Hepatocyte (in vitro differentiated cells): Measurements from ENCODE around the gene POLG2. TPM values are rescaled to one million over a fixed set of nuclear protein-coding genes. Genes with fewer than 3 reads are reported as not detected.
"Not testable (repeated sequence)": the region's sequence is repeated elsewhere in the genome, so short reads cannot be mapped to it uniquely, and the experiment has no call there.

ENCODE experiments used
- DNase-seq: peaks from one replicate; pipeline ENCODE4 v3.0.0-alpha.2; 2016; ENCODE audit warnings: low spot score
- H2AFZ ChIP-seq: fragments of 200-600 bp; sonication (generic); 2 replicates; pipeline ENCODE4 v1.6.0; 2016; ENCODE audit warnings: antibody characterized with exemption, mild to moderate bottlenecking
- H3K27ac ChIP-seq: fragments of 200-600 bp; sonication (generic); 2 replicates; pipeline ENCODE4 v1.5.1; 2016; ENCODE audit warnings: mild to moderate bottlenecking
- H3K27me3 ChIP-seq: fragments of 200-600 bp; sonication (generic); 2 replicates; pipeline ENCODE4 v1.6.1; 2016
- H3K36me3 ChIP-seq: fragments of 200-600 bp; sonication (generic); replicated peaks from 2 replicates; pipeline ENCODE4 v1.5.1; 2016; ENCODE audit warnings: low read depth; ENCODE audit not compliant: insufficient read depth
- H3K4me1 ChIP-seq: fragments of 200-600 bp; sonication (generic); 2 replicates; pipeline ENCODE4 v1.5.1; 2016; ENCODE audit warnings: mild to moderate bottlenecking, moderate library complexity; ENCODE audit not compliant: insufficient read depth
- H3K4me2 ChIP-seq: fragments of 200-600 bp; sonication (generic); 2 replicates; pipeline ENCODE4 v1.6.0; 2016
- H3K4me3 ChIP-seq: fragments of 200-600 bp; sonication (generic); 2 replicates; pipeline ENCODE4 v1.5.1; 2016; ENCODE audit warnings: mild to moderate bottlenecking
- H3K79me2 ChIP-seq: fragments of 200-600 bp; sonication (generic); 2 replicates; pipeline ENCODE4 v1.6.0; 2017; ENCODE audit warnings: mild to moderate bottlenecking
- H3K9me2 ChIP-seq: fragments of 200-600 bp; sonication (generic); replicated peaks from 2 replicates; pipeline ENCODE4 v1.6.0; 2017; ENCODE audit warnings: mild to moderate bottlenecking; ENCODE audit not compliant: insufficient read depth
- H3K9me3 ChIP-seq: fragments of 200-600 bp; sonication (generic); 2 replicates; pipeline ENCODE4 v1.5.1; 2016; ENCODE audit warnings: low read depth, mild to moderate bottlenecking
- H4K20me1 ChIP-seq: fragments of 200-600 bp; sonication (generic); 2 replicates; pipeline ENCODE4 v1.6.0; 2016; ENCODE audit warnings: mild to moderate bottlenecking; ENCODE audit not compliant: insufficient read depth, poor library complexity, severe bottlenecking
- CTCF ChIP-seq: fragments of 200-600 bp; sonication (generic); IDR thresholded peaks from 2 replicates; pipeline ENCODE4 v1.5.1; 2016; ENCODE audit warnings: antibody characterized with exemption, mild to moderate bottlenecking; ENCODE audit not compliant: poor library complexity
- EZH2 ChIP-seq: fragments of 200-600 bp; sonication (generic); IDR thresholded peaks from 2 replicates; pipeline ENCODE4 v1.6.1; 2016; ENCODE audit warnings: antibody characterized with exemption, mild to moderate bottlenecking, borderline replicate concordance
- EZH2phosphoT487 ChIP-seq: fragments of 200-600 bp; sonication (generic); IDR thresholded peaks from one replicate; pipeline ENCODE4 v1.6.1; 2018; ENCODE audit warnings: antibody characterized with exemption, mild to moderate bottlenecking, low read depth, moderate library complexity; ENCODE audit not compliant: unreplicated experiment, severe bottlenecking
- WGBS: methylation state at CpG from one replicate; pipeline ENCODE4 v1.1.6; 2016; ENCODE audit warnings: low lambda C conversion rate; ENCODE audit errors: missing lambda C conversion rate; 5-methylcytosine and 5-hydroxymethylcytosine counted together
- microRNA-seq: library from miRNA; unstranded; fragments of <30 nt; microRNA quantifications from one replicate; pipeline ENCODE4, GENCODE V29; 2017
- polyA plus RNA-seq: library from polyadenylated mRNA; unstranded; fragments of >200 nt; fragmentation: Nextera tagmentation; extraction: Ambion mirVana; gene quantifications from 2 replicates; pipeline ENCODE4 v1.2.1, GENCODE V29; 2016
- small RNA-seq: library from RNA; depleted of rRNA; stranded (forward); fragments of <200 nt; gene quantifications from one replicate; pipeline ENCODE3, GENCODE V24; 2014
- total RNA-seq: library from RNA; depleted of rRNA; stranded (reverse); fragments of >200 nt; gene quantifications from 2 replicates; pipeline ENCODE4 v1.2.3, GENCODE V29; 2014

POLG2 gene
- total and polyA plus RNA-seq, 2 experiments from 2014 or later, result 8.1 to 9.7 TPM

GRCh38 chr17:64431534-64431933 is 65.3 kb downstream of the POLG2 start:
- H3K4me2 ChIP-seq, result no peak overlapping the region
- H3K36me3 ChIP-seq, result no peaks in the 10 kb centered on the region
- TF ChIP-seq CTCF (no peak), EZH2 (no peak), EZH2phosphoT487 (no peak)
- H3K27me3 ChIP-seq, result no peaks in the 10 kb centered on the region
- H3K27ac ChIP-seq, result no peak overlapping the region
- DNase-seq, result no peak
- H3K79me2 ChIP-seq, result no peaks in the 10 kb centered on the region
- H4K20me1 ChIP-seq, result no peaks in the 10 kb centered on the region
- no peak overlapping the region for H3K4me3 ChIP-seq
- no peaks in the 10 kb centered on the region for H3K9me2 ChIP-seq
- H3K9me3 ChIP-seq, result no peaks in the 10 kb centered on the region
- no peaks in the 10 kb centered on the region for H3K4me1 ChIP-seq
- WGBS, result 85% methylated on average over 6 of the region's 6 CpGs
- no peak overlapping the region for H2AFZ ChIP-seq

- H3K4me3 ChIP-seq, DNase-seq, H3K9me3 ChIP-seq, H3K36me3 ChIP-seq, H2AFZ ChIP-seq, H4K20me1 ChIP-seq, H3K27ac ChIP-seq, H3K4me1 ChIP-seq, H3K79me2 ChIP-seq, H3K9me2 ChIP-seq, H3K27me3 ChIP-seq, H3K4me2 ChIP-seq: not testable (repeated sequence)
- 88% methylated on average over 2 of the region's 2 CpGs for whole genome bisulfite sequencing
Observed at GRCh38 chr17:64430036-64430435, 66.8 kb downstream of the POLG2 start.

GRCh38 chr17:64428406-64428805 is 68.4 kb downstream of the POLG2 start:
- Histone ChIP-seq H3K9me3 (no peaks in the 10 kb centered on the region), H3K4me1 (no peaks in the 10 kb centered on the region), H3K4me2 (no peak overlapping the region), H3K27ac (no peak overlapping the region), H2AFZ (no peak overlapping the region), H3K9me2 (no peaks in the 10 kb centered on the region), H3K79me2 (no peaks in the 10 kb centered on the region), H4K20me1 (no peaks in the 10 kb centered on the region), H3K27me3 (no peaks in the 10 kb centered on the region), H3K4me3 (no peak overlapping the region), H3K36me3 (no peaks in the 10 kb centered on the region)
- no peak for TF ChIP-seq EZH2phosphoT487
- DNase-seq, result no peak
- WGBS, result 88% methylated on average over 1 of the region's 1 CpG

Small RNA genes lying within 50 kb of the gene (microRNA-seq; reads per million reads assigned to microRNA genes)
- gene MIR3064, result 18.3 reads per million, percentile 37 among the genes with 10 or more reads in this experiment
- gene MIR5047, result not detected

Small RNA genes lying within 50 kb of the gene (small RNA-seq; reads per million reads assigned to genes)
- gene ATP5MFP4, result not detected

Other genes with a start within 250 kb of the POLG2 start
- gene TEX2, start 233.8 kb downstream of the POLG2 start, total RNA-seq, result 37.4 and 37.7 TPM in 2 replicates
- gene TEX2, start 233.8 kb downstream of the POLG2 start, polyA plus RNA-seq, result 22.1 and 27.9 TPM in 2 replicates
- gene PECAM1, start 106.2 kb downstream of the POLG2 start, total RNA-seq, result 2.8 and 8.2 TPM in 2 replicates
- 1.7 and 2.3 TPM in 2 replicates for gene PECAM1, start 106.2 kb downstream of the POLG2 start, polyA plus RNA-seq
- gene MILR1, start 47.9 kb downstream of the POLG2 start, total RNA-seq, result 0.47 TPM in 1 of 2 replicates, not detected in the other
- 0.47 and 0.62 TPM in 2 replicates for gene MILR1, start 47.9 kb downstream of the POLG2 start, polyA plus RNA-seq
- 786 and 790 TPM in 2 replicates for gene DDX5, start 9.2 kb upstream of the POLG2 start, total RNA-seq
- 513 and 519 TPM in 2 replicates for gene DDX5, start 9.2 kb upstream of the POLG2 start, polyA plus RNA-seq
- 38.6 and 42.8 TPM in 2 replicates for gene CEP95, start 9.9 kb upstream of the POLG2 start, total RNA-seq
- 25.8 and 29.3 TPM in 2 replicates for gene CEP95, start 9.9 kb upstream of the POLG2 start, polyA plus RNA-seq
- 26.0 and 31.3 TPM in 2 replicates for gene SMURF2, start 165.3 kb upstream of the POLG2 start, total RNA-seq
- 14.3 and 17.1 TPM in 2 replicates for gene SMURF2, start 165.3 kb upstream of the POLG2 start, polyA plus RNA-seq